Measurements from ENCODE around the gene PRELID3B.
"Not testable (repeated sequence)": the region's sequence is repeated elsewhere in the genome, so short reads cannot be mapped to it uniquely, and the experiment has no call there.

The PRELID3B gene

DNA sequence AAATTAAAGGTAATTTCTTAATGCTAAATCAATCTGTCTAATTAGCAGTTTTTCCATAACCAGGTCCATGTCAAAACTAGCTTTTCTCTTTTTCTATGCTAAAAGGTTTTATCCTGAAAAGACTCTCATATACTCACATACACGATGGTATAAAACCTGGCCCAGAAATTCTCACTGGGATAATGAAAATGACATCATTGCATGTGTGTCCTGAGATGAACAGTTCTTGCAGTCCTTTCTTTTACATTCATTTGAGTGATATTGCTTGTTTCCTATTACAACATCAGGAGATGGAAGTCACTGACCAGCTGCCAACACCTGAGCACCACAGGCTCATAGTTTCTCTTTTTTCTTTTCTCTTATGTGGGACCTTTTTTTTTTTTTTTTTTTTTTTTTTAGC lies 7.9 kb upstream of the PRELID3B start:
- DNase-seq (ENCODE audit: low read depth in 1 of 2, low spot score in 1 of 2) = no peak

DNA sequence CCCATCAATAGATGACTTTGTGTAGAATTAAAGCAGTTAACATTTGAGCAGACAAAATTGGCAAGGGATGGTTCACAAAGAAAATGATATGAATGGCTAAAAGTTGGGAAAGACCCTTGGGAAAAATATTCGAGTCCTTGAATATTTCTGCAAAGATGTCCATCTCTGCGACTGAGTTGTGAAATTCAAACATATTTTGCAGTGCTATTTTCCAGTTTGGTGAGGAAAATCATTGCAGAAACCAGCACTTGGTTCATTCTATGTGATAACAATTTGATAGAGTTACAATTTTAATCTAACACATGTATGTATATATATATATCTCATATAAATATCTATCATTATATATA lies 6.1 kb upstream of the PRELID3B start:
- no peak for DNase-seq (ENCODE audit: low read depth in 1 of 2, low spot score in 1 of 2)

DNA sequence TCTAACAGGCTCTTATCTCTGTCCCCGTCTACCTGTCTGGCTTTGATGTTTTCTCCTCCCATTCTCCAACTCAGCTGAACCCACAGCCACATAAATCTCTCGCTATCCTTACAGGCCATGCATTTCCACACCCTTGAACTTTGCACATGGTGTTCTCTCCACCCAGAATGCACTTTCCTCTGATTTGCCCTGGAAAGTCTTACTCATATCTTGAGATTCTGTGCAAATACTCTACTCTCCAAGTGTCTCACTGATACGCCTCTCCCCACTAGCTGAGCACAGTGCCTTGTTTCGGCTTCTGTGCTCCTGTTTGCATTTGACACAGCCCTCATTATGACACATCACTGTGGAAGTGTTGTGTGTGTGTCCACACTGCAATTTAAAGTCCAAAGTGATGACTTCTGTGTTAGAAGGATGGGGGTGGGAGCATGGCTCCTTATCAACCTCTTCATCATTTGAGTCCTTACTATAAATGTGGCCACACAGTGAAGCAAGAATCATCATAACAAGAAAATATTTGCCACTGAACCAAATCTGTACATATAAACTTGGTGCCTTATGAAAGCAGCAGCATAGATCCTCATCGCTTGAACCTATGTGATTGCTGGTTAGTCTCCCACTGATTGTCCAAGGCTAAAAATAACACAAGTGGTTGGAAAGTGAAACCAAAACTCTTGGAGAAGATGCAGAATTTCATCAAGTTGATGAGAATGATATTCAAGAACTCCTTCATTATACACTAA lies 5.5 kb upstream of the PRELID3B start:
- no peak for DNase-seq (ENCODE audit: low read depth in 1 of 2, low spot score in 1 of 2)

DNA sequence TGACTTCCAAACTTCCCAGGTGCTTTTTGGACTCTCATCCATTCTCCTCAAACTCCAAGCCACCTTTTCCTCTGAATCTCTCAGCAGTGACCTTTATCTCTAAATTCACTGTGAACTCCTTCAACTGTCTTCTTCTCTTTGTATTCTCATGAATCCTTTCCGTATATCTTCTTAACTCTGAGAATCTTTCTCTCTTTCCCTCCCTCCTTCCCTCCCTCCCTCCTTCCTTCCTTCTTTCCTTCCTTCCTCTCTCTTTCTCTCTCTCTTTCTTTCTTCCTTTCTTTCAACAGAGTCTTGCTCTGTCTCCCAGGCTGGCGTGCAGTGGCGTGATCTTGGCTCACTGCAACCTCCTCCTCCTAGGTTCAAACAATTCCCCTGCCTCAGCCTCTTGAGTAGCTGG lies 4.3 kb upstream of the PRELID3B start:
- no peak for DNase-seq (ENCODE audit: low read depth in 1 of 2, low spot score in 1 of 2)

DNA sequence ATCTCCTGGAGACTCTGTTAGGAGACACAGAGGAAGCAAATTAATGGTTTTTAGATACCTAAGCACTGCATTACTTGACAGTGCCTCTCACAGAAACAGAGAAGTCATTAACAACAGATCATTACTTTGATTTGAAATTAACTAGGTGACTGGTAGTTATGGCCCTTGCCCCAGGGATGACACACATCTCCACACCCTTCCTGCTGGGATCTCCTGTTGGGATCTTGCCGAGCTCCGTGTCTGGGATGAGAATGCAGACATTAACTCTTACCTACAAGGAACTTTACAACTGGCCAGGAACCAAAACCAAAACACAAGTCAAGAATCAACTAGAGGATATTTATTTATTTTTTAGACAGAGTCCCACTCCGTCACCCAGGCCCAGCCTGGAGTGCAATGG lies 2.2 kb upstream of the PRELID3B start:
- DNase-seq (ENCODE audit: low read depth in 1 of 2, low spot score in 1 of 2) = no peak

DNA sequence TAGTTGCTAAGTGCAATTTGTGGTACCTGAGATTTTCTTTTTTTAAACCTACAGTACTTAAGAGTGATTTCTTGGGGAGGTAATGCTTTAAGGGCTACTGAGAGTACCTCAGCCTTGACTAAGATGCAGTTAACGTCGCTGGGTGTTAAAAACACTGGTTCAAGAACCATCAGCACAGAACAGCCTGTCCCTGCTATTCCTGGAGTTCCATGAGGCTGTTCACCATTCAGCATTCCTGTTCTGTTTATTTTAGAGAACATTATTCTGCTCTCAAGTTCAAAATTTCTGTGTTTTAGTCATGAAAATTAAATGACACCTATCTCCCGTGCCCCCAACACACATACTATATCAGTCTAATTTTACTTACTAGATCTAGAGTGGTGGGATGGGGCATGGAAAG lies 1.7 kb upstream of the PRELID3B start:
- no peak for DNase-seq (ENCODE audit: low read depth in 1 of 2, low spot score in 1 of 2)

DNA sequence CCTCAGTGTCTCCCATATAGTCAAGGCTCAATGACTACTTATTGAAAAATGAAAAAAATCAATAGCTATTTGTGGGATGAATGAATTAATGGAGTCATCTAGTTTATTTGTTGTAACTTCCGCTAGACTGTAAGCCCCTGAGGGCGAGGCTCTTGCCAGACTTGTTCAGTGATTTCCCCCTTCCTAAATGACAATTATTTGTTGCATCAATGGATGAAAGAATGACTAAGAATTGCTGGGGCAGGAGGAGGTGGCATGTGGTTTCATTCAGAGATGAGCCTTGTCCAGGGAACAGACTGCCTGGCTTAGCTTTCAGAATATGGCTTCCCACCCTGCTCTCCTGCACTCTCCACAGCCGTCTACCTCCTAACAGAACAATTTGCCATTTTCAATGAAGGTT lies 1.1 kb upstream of the PRELID3B start:
- no peak for DNase-seq (ENCODE audit: low read depth in 1 of 2, low spot score in 1 of 2)

DNA sequence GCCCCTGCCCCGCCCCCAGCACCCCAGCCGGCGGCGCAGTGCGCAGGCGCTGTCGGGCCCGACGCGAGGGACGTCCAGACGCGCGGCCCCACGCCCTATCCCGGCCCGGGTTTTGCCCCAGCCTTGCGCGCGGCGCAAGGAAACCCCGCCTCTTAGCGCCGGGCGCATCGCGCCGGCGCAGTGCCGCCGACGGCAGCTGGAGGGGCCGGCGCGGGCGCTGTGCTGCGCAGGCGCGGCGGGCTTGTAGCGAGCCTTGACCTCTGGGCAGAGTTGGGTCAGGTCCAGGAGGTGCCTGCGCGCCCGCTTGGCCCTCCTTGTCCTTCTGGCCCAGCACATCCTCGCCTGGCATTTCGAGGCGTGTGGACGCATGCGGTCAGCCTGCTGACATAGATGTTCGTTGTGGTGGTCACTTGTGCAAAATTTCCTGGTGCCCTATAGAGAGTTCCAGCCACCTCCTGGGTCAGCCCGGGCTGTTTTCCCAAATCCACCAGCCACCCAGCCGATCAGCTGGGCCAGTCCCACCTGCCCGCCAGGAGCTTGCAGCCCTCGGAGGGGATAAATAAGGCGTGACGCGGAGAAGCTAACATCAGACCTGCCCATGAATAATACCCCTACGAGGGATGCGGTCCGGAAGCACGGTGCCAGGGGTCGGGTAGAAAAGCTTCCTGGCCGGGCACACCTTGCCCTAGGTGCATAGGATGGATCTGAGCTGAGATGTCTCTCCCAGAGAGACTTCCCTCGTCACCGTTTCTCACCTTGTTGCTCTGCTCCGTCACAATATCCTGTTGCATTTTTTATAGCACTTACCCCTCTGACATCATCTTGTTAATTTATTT lies 428 bp upstream of the PRELID3B start:
- peak; percentile 84 to 93 for DNase-seq (ENCODE audit: low read depth in 1 of 2, low spot score in 1 of 2)

DNA sequence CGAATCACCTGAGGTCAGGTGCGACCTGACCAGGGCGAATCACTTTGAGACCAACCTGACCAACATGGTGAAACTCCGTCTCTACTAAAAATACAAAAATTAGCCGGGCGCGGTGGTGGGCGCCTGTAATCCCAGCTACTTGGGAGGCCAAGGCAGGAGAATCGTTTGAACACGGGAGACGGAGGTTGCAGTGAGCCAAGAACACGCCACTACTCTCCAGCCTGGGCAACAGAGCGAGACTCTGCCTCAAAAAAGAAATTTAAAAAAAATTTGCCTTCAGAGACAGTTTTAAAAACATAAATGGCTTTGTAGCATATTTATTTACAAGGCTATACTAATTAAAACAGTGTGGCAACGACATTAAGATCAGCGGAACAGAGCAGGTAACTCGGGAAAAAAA lies 1.1 kb downstream of the PRELID3B start:
- DNase-seq (ENCODE audit: low read depth in 1 of 2, low spot score in 1 of 2) = not testable (repeated sequence)

DNA sequence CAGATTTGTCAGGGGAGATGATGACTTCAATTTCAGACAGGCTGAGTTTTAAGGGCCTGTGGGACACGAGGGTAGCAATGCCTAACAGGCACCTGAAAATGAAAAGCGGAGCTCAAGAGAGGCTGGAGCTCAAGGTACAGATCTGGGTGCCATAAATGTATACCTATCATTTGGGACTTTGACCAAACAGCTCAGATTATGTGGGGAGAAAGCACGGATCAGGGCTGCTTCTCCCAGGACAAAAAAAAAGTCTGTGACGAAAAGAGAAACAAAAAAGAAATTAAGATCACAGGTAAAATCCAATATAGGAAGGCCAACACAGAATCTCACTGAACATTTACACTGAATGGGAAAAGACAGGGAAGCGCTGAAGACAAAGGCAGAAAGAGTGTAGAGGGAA lies 1.9 kb downstream of the PRELID3B start:
- no peak for DNase-seq (ENCODE audit: low read depth in 1 of 2, low spot score in 1 of 2)

DNA sequence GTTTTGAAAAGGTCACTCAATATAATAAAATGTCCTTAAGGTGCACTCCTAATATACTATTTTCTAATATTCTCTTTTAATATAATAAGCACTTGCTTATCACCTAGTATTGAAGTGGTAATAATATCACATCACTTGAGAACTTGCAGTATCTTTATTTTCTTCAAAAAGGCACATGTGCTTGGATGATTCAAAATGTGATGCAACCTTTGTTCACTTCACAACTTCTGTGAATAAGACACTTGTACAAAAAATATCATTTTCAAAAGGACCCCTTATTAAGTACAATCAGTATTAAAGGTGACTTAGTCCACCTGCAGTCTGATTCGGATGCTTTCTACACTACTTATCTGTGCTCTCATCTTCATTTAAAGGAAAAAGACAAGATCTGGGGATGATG lies 3.4 kb downstream of the PRELID3B start:
- DNase-seq (ENCODE audit: low read depth in 1 of 2, low spot score in 1 of 2) = no peak

DNA sequence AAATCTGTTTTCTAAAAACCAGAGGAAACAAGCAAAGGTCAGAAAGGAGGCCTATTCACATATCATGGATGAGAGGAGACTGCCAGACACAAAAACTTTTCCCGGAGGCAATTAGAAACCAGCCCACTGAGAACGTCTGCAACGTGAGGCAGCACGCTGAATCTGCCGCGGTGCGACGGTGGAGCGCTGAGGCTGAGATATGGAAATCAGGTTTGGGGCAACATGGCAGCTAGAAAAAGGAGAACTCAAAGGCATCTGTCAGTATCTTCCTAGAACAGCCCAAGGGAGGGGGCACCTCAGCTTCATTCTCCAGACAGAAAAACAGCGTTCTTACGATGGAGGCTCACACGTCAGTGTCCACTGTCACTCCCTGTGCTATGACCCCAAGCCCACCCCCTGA lies 5.2 kb downstream of the PRELID3B start:
- DNase-seq (ENCODE audit: low read depth in 1 of 2, low spot score in 1 of 2) = no peak

DNA sequence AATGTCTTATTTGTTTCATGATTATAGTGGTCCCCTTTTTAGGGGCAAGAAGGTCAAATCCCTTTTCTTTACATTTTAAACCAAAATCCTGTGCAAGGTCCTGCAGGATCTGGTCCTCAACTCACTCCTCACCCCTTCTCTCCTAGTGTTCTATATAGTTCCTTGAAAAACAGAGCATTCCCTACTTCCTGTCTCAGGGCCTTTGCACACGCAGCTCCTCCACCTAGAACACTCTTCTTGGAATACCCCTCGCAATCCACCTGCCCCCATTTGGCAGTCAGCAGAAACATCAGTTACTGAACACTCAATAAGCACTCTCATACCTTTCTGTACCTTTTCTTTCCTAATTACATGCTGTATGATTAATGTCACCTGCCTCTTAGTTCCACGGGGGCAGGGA lies 7.2 kb downstream of the PRELID3B start:
- DNase-seq (ENCODE audit: low read depth in 1 of 2, low spot score in 1 of 2) = no peak

DNA sequence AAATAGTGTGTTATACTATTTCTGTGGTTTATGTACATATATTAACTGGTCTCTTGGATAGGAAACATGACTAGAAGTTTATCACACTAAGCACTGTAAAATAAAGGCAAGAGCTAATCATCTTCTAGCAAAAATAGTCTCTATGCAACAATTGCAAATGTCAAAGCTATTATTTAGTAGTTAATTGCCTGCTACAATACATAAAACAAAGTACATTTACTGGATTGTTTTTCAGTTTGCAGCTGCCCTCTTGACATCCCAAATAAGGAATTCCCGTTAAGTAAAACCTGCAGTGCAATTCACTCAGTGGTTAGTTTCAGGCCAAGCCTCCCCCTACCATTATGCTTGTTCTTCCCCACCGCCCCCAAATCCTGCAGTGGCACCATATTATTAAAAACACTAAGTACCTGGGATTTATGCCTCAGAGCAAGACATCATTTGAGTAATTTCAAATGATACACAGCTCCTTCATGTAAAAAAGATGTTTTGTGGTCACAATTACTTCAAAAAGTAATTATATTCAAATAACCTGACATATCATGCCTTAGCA lies 8.9 kb downstream of the PRELID3B start:
- DNase-seq (ENCODE audit: low read depth in 1 of 2, low spot score in 1 of 2) = no peak

DNA sequence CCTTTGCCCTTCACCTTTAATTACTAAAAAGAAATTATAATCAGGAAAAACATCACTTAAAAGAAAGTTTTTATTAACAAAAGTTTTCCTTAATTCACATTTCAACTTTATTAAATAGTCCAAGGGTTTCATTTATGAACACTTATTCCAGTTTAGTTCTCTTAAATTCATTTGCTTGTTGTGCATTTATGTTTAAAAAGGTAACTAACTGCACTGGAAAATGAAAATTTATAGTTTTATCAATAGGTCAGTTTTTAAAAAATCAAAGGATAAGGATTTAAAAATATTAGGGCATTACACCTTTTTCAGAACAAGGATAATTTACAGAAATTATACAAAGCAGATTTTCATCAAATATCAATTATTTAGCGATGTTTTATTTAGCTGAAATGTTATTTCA lies 9.5 kb downstream of the PRELID3B start:
- DNase-seq (ENCODE audit: low read depth in 1 of 2, low spot score in 1 of 2) = no peak

DNA sequence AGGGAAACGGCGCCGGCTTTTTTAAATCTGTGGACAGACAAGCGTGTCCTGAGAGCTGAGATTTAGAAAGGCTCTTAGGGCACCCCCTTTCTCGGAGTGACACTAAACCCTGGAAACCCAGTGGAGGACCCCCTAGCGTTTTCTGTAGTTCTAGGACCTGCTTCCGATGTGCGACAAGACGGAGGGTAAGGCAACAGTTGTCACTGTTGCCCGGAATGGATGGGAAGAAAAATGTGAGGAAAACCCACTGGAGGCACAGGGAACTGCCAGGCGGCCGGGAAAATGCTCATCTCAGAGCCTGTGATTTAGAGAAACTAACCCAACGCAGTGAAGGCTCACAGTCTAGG lies 9.9 kb downstream of the PRELID3B start:
- DNase-seq (ENCODE audit: low read depth in 1 of 2, low spot score in 1 of 2) = no peak

DNA sequence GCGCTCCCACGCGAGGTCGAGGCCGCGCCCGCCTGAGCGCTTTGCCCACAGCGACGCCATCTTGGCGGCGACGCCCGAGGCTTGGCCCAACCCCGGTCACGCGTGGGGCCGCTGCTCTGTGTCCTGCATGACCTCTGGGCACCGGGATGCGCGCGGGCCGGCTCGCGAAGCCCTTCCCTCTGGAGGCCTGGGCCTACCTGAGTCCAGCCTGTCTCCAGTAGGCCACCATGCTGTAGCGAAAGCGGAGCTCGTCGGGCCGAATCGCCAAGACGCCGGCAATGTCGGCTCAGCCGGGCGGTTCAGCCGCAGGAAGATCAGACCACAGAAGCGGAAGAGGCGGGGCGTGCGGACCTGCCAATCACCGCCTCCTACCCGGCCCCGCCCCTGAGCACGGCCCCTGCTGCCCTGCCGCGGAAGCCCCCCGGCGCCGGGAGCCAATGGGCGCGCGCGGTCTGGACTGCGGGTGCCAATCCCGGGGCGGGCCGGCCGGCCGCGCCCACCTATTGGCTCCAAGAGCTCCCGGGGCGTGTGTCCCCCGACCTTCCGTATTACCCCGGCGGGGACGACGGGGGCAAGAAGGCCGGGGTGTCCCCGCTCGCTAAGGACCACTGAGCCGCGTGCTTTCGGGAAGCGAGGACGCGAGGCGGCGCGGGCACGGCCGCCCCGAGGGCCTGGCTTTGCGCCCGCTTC lies 10.4 kb downstream of the PRELID3B start, which contains the start of gene ATP5F1E:
TSS of gene ATP5F1E (minus strand) at position 313 of the 690 bp plus-strand sequence. CDS start at position 229, 84 bp downstream.
- peak; percentile 91 to 96 for DNase-seq (ENCODE audit: low read depth in 1 of 2, low spot score in 1 of 2)

DNA sequence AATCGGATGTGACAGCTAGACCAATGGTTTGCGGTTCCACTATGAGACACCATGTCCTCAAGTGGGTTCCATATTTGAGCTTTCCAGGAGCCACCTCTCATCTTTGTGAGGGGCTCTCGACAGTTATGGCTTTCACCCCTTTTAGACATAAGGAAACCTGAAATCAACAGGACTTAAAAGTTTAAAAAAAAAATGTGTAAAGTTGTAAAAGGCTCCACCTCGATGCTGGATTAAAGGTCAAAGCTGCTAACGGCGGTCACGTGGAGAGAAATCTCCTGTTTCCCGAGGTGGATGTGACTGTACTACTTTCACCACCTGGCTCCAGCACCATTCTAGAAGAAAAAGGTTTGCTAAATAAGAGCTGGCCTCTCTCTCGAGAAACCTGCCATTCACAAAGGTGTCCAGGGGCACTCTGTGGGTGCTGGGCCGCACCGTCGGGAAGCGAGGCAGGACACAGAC lies 11.0 kb downstream of the PRELID3B start:
- no peak for DNase-seq (ENCODE audit: low read depth in 1 of 2, low spot score in 1 of 2)

DNA sequence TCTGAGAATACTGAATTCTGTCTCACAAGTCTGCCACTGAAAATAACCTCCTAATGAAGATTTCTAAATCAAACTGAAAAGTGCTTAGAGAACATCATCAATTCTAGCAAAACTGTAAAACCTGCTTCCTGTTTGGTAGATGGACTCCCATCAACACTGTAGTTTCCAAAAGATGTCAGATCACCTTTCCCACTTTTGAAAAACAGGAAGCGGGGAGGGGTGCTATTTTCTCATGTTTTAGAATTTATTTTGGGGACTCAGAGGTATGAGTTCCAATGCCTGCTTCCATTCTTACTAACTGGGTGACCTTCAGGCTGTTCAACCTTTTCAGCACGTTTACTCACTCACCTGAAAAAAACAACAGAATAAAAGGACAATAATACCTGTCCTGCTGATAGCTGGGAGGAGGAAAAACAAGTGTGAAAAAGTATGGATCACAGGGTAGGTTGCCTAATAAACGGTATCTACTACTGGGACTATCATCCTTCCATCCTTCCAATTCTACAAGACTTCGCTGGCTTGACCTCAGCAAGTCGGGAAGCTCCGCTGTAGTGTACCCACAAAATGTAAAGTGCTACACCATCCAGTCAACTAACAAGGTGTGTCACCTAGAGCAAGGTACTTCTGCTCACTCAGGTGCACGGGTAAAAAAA lies 11.5 kb downstream of the PRELID3B start:
- DNase-seq (ENCODE audit: low read depth in 1 of 2, low spot score in 1 of 2) = no peak

DNA sequence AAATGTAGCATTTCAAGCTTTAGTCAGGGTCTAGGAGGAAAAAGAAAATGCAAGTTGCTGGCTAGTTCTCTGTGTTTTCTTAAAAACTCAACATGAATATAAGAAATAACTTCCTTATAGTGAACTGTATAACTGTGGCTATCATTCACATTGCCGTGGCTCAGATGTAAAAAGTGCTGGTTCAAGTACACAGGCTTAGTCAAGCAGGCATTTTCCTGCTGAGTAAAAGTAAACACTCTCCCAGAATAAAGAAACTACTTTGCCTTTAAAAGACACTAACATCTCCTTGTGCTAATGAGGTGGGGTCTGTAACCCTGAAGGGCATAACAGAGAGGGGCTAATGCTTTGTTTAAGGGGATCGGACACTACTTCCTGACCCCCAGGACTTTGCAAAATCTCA lies 13.8 kb downstream of the PRELID3B start:
- DNase-seq (ENCODE audit: low read depth in 1 of 2, low spot score in 1 of 2) = no peak

DNA sequence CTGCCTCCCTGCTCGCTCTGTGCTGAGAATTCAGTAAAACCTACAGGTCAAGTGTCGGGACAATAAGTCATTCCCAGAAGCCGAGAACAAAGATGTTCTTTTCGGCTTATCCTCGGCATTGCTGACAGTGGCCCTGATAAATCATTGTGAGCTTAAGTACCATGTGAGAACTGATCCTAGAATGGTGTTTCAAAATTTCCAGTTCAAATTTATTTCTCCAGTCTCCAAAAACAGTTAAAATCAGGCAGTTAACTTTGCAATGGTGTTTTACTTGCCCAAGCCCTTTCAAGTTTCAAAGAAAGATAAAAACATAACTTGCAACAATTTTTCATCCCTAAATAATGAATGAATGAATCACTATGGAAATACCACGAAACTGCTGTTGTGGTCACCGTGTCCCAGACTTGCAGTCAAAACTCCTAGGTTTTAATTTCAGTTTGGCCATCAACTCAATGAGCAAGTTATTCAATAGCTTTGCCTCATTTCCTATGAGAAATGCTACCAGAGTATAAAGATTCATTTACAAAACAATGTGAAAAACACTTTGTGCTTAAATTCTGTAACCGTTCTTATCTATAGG lies 14.8 kb downstream of the PRELID3B start:
- no peak for DNase-seq (ENCODE audit: low read depth in 1 of 2, low spot score in 1 of 2)

Data from activated T-helper 1 cell treated with anti-CD3 and anti-CD28 coated beads, Interleukin-2, amount 50 U/mL, for 16 hours (primary cell).